Body of pancreas (tissue), 4 donors: Measurements from ENCODE around the gene TEX26.

Experiments
- POLR2A ChIP-seq, 3 donors: fragments of 450-650 bp; IDR thresholded peaks; one replicate each; pipeline ENCODE4 v1.6.1; 2016; ENCODE audit warnings: antibody characterized with exemption in 3 of 3, mild to moderate bottlenecking in 2 of 3
- TF ChIP-seq, protein P1 (sequence below), 7 experiments: fragments of 450-650 bp in 4 of 7; fragments of 200-600 bp in 3 of 7; sonication (generic) in 3 of 7; IDR thresholded peaks; one replicate each; pipeline ENCODE4 v1.5.1; 2016 to 2019; ENCODE audit warnings: antibody characterized with exemption in 7 of 7

DNA sequence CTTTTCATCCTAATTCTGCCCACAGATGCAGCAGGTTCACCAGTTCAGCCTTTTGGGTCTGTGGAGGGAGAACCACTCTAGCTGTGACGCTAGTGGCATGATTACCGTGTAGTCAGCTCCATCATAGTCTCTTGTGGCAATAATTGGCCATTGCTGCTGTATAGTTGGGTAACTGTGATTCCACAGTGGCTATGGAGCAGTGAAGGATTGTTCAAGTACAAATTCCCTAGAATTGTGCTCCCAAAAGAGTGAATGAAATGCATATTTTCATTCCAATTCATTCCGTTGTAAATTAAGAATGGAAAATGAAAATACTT lies 856 bp downstream of the TEX26 start:
- TF ChIP-seq, protein P1, sequence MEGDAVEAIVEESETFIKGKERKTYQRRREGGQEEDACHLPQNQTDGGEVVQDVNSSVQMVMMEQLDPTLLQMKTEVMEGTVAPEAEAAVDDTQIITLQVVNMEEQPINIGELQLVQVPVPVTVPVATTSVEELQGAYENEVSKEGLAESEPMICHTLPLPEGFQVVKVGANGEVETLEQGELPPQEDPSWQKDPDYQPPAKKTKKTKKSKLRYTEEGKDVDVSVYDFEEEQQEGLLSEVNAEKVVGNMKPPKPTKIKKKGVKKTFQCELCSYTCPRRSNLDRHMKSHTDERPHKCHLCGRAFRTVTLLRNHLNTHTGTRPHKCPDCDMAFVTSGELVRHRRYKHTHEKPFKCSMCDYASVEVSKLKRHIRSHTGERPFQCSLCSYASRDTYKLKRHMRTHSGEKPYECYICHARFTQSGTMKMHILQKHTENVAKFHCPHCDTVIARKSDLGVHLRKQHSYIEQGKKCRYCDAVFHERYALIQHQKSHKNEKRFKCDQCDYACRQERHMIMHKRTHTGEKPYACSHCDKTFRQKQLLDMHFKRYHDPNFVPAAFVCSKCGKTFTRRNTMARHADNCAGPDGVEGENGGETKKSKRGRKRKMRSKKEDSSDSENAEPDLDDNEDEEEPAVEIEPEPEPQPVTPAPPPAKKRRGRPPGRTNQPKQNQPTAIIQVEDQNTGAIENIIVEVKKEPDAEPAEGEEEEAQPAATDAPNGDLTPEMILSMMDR (IDR thresholded peaks at IDR 0.05) = no peak
- no peak for TF ChIP-seq POLR2A (IDR thresholded peaks at IDR 0.05)
